ENCODE data around the gene MSANTD1.

The MSANTD1 gene

GRCh38 chr4:3223956-3224748 lies 24.8 kb upstream of the MSANTD1 start:
- H3K9me3 ChIP-seq (ENCODE audit: control insufficient read depth, insufficient read depth, low read length): no peaks in the 10 kb centered on the region
- no peaks in the 10 kb centered on the region for H3K4me1 ChIP-seq (ENCODE audit: insufficient read depth, low read length)
- no peak overlapping the region for H3K9ac ChIP-seq (ENCODE audit: low read depth, low read length)
- peaks cover 35% of the 10 kb centered on the region for H3K36me3 ChIP-seq (ENCODE audit: insufficient read depth, low read length)

DNA sequence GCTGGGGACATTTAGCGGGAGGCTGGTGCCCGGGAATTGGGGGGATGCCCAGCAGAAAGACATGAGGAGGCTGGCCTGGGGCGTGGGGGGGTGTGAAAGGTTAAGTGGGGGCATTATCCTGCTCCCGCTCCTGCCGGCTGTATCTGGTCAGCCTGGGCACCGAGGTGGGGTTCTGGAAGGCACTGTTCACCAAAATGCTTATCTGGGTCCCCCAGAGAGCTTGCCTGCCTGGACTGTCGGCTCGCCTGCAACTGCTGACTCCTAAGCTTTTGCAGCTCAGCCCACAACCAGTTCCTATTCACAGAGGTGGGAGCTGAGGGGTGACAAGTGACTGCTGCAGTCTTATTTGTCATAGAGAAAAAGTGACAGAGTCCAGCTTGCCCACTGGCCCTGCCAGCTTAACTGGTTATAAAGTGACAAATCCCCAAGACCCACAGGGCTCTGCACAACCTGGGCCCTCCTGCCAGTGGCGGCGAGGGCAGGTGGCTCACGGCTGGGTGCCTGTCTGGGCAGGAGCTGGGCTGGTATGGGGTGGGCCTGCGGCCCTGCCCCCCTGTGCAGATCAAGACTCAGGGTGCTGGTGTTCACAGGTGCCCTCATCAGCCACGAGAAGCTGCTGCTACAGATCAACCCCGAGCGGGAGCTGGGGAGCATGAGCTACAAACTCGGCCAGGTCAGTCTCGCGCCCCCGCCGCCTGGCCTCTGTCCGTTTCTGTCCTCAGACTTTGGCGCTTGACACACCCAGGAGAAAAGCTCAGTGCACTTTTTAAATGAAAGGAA lies 23.7 kb upstream of the MSANTD1 start:
- no peaks in the 10 kb centered on the region for H3K4me1 ChIP-seq (ENCODE audit: insufficient read depth, low read length)
- H3K36me3 ChIP-seq (ENCODE audit: insufficient read depth, low read length): peaks cover 30% of the 10 kb centered on the region
- no peaks in the 10 kb centered on the region for H3K9me3 ChIP-seq (ENCODE audit: control insufficient read depth, insufficient read depth, low read length)
- H3K9ac ChIP-seq (ENCODE audit: low read depth, low read length): no peak overlapping the region

GRCh38 chr4:3225936-3226335 lies 23.0 kb upstream of the MSANTD1 start:
- H3K4me1 ChIP-seq (ENCODE audit: insufficient read depth, low read length): no peaks in the 10 kb centered on the region
- H3K36me3 ChIP-seq (ENCODE audit: insufficient read depth, low read length): peaks cover 30% of the 10 kb centered on the region
- H3K9ac ChIP-seq (ENCODE audit: low read depth, low read length): no peak overlapping the region
- no peaks in the 10 kb centered on the region for H3K9me3 ChIP-seq (ENCODE audit: control insufficient read depth, insufficient read depth, low read length)

- no peaks in the 10 kb centered on the region for H3K4me1 ChIP-seq (ENCODE audit: insufficient read depth, low read length)
- H3K36me3 ChIP-seq (ENCODE audit: insufficient read depth, low read length): peaks cover 33% of the 10 kb centered on the region
- no peak overlapping the region for H3K9ac ChIP-seq (ENCODE audit: low read depth, low read length)
- no peaks in the 10 kb centered on the region for H3K9me3 ChIP-seq (ENCODE audit: control insufficient read depth, insufficient read depth, low read length)
Measured at GRCh38 chr4:3226467-3226866, 22.5 kb upstream of the MSANTD1 start.

- Histone ChIP-seq H3K4me1 (ENCODE audit: insufficient read depth, low read length) (no peaks in the 10 kb centered on the region), H3K9me3 (ENCODE audit: control insufficient read depth, insufficient read depth, low read length) (no peaks in the 10 kb centered on the region), H3K36me3 (ENCODE audit: insufficient read depth, low read length) (peaks cover 31% of the 10 kb centered on the region), H3K9ac (ENCODE audit: low read depth, low read length) (no peak overlapping the region)
Measured at GRCh38 chr4:3226944-3227343, 22.0 kb upstream of the MSANTD1 start.

GRCh38 chr4:3227878-3228675 lies 20.9 kb upstream of the MSANTD1 start:
- H3K9ac ChIP-seq (ENCODE audit: low read depth, low read length): no peak overlapping the region
- no peaks in the 10 kb centered on the region for H3K9me3 ChIP-seq (ENCODE audit: control insufficient read depth, insufficient read depth, low read length)
- H3K36me3 ChIP-seq (ENCODE audit: insufficient read depth, low read length): peaks cover 23% of the 10 kb centered on the region
- no peaks in the 10 kb centered on the region for H3K4me1 ChIP-seq (ENCODE audit: insufficient read depth, low read length)

DNA sequence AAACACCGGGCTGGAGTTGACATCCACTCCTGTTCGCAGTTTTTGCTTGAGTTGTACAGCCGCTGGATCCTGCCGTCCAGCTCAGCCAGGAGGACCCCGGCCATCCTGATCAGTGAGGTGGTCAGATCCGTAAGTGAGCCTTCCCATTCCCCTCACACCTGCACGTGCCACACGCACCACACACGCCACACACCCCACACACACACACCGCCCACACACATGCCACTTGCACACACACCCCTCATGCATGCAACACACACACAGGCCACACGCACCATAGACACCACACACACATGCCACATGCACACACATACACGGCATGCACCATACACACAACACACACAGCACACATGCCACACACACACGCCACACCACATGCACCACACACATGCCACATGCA lies 20.1 kb upstream of the MSANTD1 start:
- no peaks in the 10 kb centered on the region for H3K9me3 ChIP-seq (ENCODE audit: control insufficient read depth, insufficient read depth, low read length)
- H3K4me1 ChIP-seq (ENCODE audit: insufficient read depth, low read length): no peaks in the 10 kb centered on the region
- H3K9ac ChIP-seq (ENCODE audit: low read depth, low read length): no peak overlapping the region
- H3K36me3 ChIP-seq (ENCODE audit: insufficient read depth, low read length): peaks cover 26% of the 10 kb centered on the region

- no peak overlapping the region for H3K9ac ChIP-seq (ENCODE audit: low read depth, low read length)
- peaks cover 26% of the 10 kb centered on the region for H3K36me3 ChIP-seq (ENCODE audit: insufficient read depth, low read length)
Measured at GRCh38 chr4:3229328-3229727, 19.6 kb upstream of the MSANTD1 start.

DNA sequence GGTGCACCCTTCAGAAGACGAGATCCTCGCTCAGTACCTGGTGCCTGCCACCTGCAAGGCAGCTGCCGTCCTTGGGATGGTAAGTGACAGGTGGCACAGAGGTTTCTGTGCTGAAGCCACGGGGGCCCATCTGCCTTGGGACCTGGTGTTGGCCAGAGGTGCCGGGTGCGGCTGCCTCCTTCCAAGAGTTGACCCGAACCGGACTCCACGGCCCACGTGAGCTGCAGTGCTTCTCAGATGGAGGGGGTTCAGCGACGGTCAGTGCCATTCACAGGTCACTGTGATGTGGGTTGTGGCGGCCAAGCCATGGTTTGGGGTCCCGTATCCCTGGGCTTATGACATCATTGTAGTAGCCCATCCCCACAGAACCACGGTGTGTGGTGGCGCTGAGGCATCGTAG lies 19.0 kb upstream of the MSANTD1 start:
- Histone ChIP-seq H3K36me3 (ENCODE audit: insufficient read depth, low read length) (peaks cover 26% of the 10 kb centered on the region), H3K9me3 (ENCODE audit: control insufficient read depth, insufficient read depth, low read length) (no peaks in the 10 kb centered on the region), H3K4me1 (ENCODE audit: insufficient read depth, low read length) (no peaks in the 10 kb centered on the region)

More at GRCh38 chr4:3229328-3229727, 19.6 kb upstream of the MSANTD1 start:
- Histone ChIP-seq H3K4me1 (ENCODE audit: insufficient read depth, low read length) (no peaks in the 10 kb centered on the region), H3K9me3 (ENCODE audit: control insufficient read depth, insufficient read depth, low read length) (no peaks in the 10 kb centered on the region)

GRCh38 chr4:3231471-3231870 lies 17.5 kb upstream of the MSANTD1 start:
- no peak overlapping the region for H3K9ac ChIP-seq (ENCODE audit: low read depth, low read length)
- peaks cover 30% of the 10 kb centered on the region for H3K36me3 ChIP-seq (ENCODE audit: insufficient read depth, low read length)
- H3K9me3 ChIP-seq (ENCODE audit: control insufficient read depth, insufficient read depth, low read length): no peaks in the 10 kb centered on the region
- H3K4me1 ChIP-seq (ENCODE audit: insufficient read depth, low read length): no peaks in the 10 kb centered on the region

More for the DNA sequence above, 19.0 kb upstream of the MSANTD1 start:
- no peak overlapping the region for H3K9ac ChIP-seq (ENCODE audit: low read depth, low read length)

DNA sequence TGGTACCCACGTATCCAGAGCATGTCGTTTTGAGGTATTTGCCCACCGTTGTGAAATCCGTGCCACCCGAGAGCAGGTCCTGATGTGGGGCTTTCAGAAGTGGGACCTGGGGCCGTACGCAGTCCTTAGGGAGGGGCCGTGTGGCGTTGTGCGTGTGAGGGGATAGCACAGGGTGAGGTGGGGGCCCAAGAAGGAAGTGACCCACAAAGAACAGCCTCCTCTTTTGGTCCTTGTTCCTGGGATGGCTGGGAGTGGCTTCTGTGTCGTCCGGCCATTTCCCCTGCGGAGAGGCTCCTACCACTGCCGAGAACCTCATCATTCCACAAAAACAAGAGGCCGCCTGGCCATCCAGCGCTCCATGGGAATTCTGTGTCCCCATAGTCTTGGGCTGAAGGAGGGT lies 17.0 kb upstream of the MSANTD1 start:
- H3K9me3 ChIP-seq (ENCODE audit: control insufficient read depth, insufficient read depth, low read length): no peaks in the 10 kb centered on the region
- peaks cover 29% of the 10 kb centered on the region for H3K36me3 ChIP-seq (ENCODE audit: insufficient read depth, low read length)
- H3K4me1 ChIP-seq (ENCODE audit: insufficient read depth, low read length): no peaks in the 10 kb centered on the region
- no peak overlapping the region for H3K9ac ChIP-seq (ENCODE audit: low read depth, low read length)

DNA sequence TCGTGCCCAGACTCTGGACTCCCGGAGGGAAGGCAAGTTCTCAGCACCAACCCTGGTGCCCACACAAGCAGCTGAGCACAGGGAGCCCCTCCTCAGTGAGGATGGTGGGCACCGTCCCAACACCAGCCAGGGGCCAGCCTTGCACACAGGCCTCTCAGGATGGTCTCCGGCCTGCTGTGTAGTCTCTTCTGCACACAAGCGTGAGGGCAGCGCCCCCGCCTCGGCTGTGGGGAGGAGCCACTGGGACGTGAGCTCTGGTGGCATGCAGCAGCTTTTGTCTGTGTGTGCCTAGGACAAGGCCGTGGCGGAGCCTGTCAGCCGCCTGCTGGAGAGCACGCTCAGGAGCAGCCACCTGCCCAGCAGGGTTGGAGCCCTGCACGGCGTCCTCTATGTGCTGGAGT lies 16.1 kb upstream of the MSANTD1 start:
- peaks cover 29% of the 10 kb centered on the region for H3K36me3 ChIP-seq (ENCODE audit: insufficient read depth, low read length)
- no peak overlapping the region for H3K9ac ChIP-seq (ENCODE audit: low read depth, low read length)
- H3K4me1 ChIP-seq (ENCODE audit: insufficient read depth, low read length): no peaks in the 10 kb centered on the region
- H3K9me3 ChIP-seq (ENCODE audit: control insufficient read depth, insufficient read depth, low read length): no peaks in the 10 kb centered on the region

GRCh38 chr4:3233391-3234071 lies 15.4 kb upstream of the MSANTD1 start:
- no peaks in the 10 kb centered on the region for H3K4me1 ChIP-seq (ENCODE audit: insufficient read depth, low read length)
- H3K36me3 ChIP-seq (ENCODE audit: insufficient read depth, low read length): peaks cover 25% of the 10 kb centered on the region
- no peak overlapping the region for H3K9ac ChIP-seq (ENCODE audit: low read depth, low read length)
- H3K9me3 ChIP-seq (ENCODE audit: control insufficient read depth, insufficient read depth, low read length): no peaks in the 10 kb centered on the region

Data from ES-I3 (cell line).